ENCODE measurements around the gene MED13L. TPM values are rescaled to one million over a fixed set of nuclear protein-coding genes. Genes with fewer than 3 reads are reported as not detected.

MED13L gene
- total RNA-seq, 1 experiment from 2014 or later, result 80.5 TPM

GRCh38 chr12:115956659-115957058 is 320.8 kb downstream of the MED13L start:
- no peak for DNase-seq (ENCODE audit: low spot score)
- ATAC-seq, result no peak
- H3K4me3 Mint-ChIP-seq, result no peak overlapping the region
- peaks cover 15% of the 10 kb centered on the region for H3K36me3 Mint-ChIP-seq
- no peaks in the 10 kb centered on the region for H3K27me3 Mint-ChIP-seq (ENCODE audit: low read depth)
- POLR2A ChIA-PET, result no interaction called here
- H3K9me3 Mint-ChIP-seq, result no peaks in the 10 kb centered on the region
- peaks cover 27% of the 10 kb centered on the region for H3K4me1 Mint-ChIP-seq
- CTCF ChIA-PET, result no interaction called here
- H3K27ac Mint-ChIP-seq, result no peak overlapping the region
- TF ChIP-seq CREB1 (CRISPR knock-in tag; IDR thresholded peaks at IDR 0.05) (no peak), ZNF425 (CRISPR knock-in tag; conservative IDR thresholded peaks at IDR 0.05) (no peak), E2F1 (CRISPR knock-in tag; IDR thresholded peaks at IDR 0.05) (no peak), ZNF671 (CRISPR knock-in tag; IDR thresholded peaks at IDR 0.05) (no peak)

- ChIA-PET POLR2A (no interaction called here), CTCF (interaction anchor here (1.4 kb wide), 1 partner anchor 9 kb away, joined by 6 read pairs; no protein-coding TSS in a partner anchor)
- no peak for DNase-seq (ENCODE audit: low spot score)
- Mint-ChIP-seq H3K9me3 (no peaks in the 10 kb centered on the region), H3K27me3 (ENCODE audit: low read depth) (no peaks in the 10 kb centered on the region), H3K4me1 (peaks cover 27% of the 10 kb centered on the region), H3K36me3 (peaks cover 11% of the 10 kb centered on the region), H3K4me3 (no peak overlapping the region), H3K27ac (no peak overlapping the region)
- ATAC-seq, result no peak
- no peak for TF ChIP-seq ZNF263 (CRISPR knock-in tag; IDR thresholded peaks at IDR 0.05; ENCODE audit: low read depth)
- TF ChIP-seq MLX (CRISPR knock-in tag; IDR thresholded peaks at IDR 0.05), result no peak
- no peak for TF ChIP-seq CTCF (IDR thresholded peaks at IDR 0.05)
- TF ChIP-seq KAT7 (CRISPR knock-in tag; IDR thresholded peaks at IDR 0.05; ENCODE audit: borderline replicate concordance), result no peak
- TF ChIP-seq ZNF219 (CRISPR knock-in tag; IDR thresholded peaks at IDR 0.05; ENCODE audit: borderline replicate concordance), result no peak
- no peak for TF ChIP-seq NR3C1 (CRISPR knock-in tag; conservative IDR thresholded peaks at IDR 0.05; ENCODE audit: low read depth)
- TF ChIP-seq ZBTB21 (CRISPR knock-in tag; IDR thresholded peaks at IDR 0.05; ENCODE audit: borderline replicate concordance), result no peak
- no peak for TF ChIP-seq PRRX2 (CRISPR knock-in tag; IDR thresholded peaks at IDR 0.05)
- no peak for TF ChIP-seq ATF2 (CRISPR knock-in tag; IDR thresholded peaks at IDR 0.05; ENCODE audit: borderline replicate concordance, low read depth)
- TF ChIP-seq FOXK1 (CRISPR knock-in tag; IDR thresholded peaks at IDR 0.05), result no peak
- no peak for TF ChIP-seq NR2C2 (CRISPR knock-in tag; IDR thresholded peaks at IDR 0.05)
- TF ChIP-seq E2F4 (CRISPR knock-in tag; IDR thresholded peaks at IDR 0.05; ENCODE audit: borderline replicate concordance, low read depth), result no peak
- no peak for TF ChIP-seq ESRRA (CRISPR knock-in tag; IDR thresholded peaks at IDR 0.05; ENCODE audit: borderline replicate concordance)
- no peak for TF ChIP-seq TEAD1 (CRISPR knock-in tag; IDR thresholded peaks at IDR 0.05)
- TF ChIP-seq PRDM15 (CRISPR knock-in tag; IDR thresholded peaks at IDR 0.05), result no peak
- TF ChIP-seq HMGXB4 (CRISPR knock-in tag; IDR thresholded peaks at IDR 0.05), result no peak
- TF ChIP-seq GRHL2 (CRISPR knock-in tag; IDR thresholded peaks at IDR 0.05; ENCODE audit: insufficient replicate concordance, severe bottlenecking), result no peak
- no peak for TF ChIP-seq OVOL2 (CRISPR knock-in tag; IDR thresholded peaks at IDR 0.05; ENCODE audit: borderline replicate concordance)
These were observed 321.3 kb downstream of the MED13L start for GRCh38 chr12:115956236-115956635.

All from WTC11 (cell line).